GM03348 (cell line): Measurements from ENCODE around the gene NF2.
A peak's percentile ranks its signal among the peaks of the same experiment; 100 is the strongest.
"Not testable (repeated sequence)": the region's sequence is repeated elsewhere in the genome, so short reads cannot be mapped to it uniquely, and the experiment has no call there.

Experiments used
- DNase-seq: peaks from one replicate; pipeline ENCODE4 v3.0.0; 2012; ENCODE audit warnings: low spot score

NF2 gene

DNA sequence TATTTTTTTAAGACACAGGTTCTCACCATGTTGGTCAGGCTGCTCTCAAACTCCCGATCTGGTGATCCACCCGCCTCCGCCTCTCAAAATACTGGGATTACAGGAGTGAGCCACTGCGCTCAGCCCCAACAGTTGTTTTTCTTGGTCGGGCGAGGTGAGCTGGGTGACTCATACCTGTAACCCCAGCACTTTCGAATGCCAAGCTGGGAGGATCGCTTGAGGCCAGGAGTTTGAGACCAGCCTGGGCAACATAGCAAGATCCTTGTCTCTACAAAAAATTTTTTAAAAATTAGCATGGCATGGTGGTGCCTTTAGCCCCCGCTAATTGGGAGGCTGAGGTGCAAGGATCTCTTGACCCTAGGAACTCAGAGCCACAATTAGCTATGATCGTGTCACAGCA lies 7.0 kb upstream of the NF2 start:
- no peak for DNase-seq

GRCh38 chr22:29597871-29598683 lies 5.4 kb upstream of the NF2 start:
- not testable (repeated sequence) for DNase-seq

GRCh38 chr22:29598684-29599020 lies 4.8 kb upstream of the NF2 start:
- no peak for DNase-seq

GRCh38 chr22:29604076-29604360 lies 585 bp downstream of the NF2 start:
- no peak for DNase-seq

DNA sequence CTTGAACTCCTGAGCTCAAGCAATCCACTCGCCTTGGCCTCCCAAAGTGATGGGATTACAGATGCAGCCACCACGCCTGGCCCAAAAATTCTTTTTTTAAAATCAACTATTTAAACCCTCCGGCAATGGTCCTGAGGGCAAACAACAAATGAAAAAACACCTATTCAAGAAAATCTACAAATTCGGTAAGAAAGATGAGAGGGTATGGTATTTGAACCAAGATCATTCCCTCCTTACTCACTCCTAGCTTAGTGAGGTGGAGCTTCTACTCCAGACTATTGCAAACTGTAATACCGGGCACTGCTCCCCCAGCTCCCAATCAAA lies 2.1 kb downstream of the NF2 start:
- DNase-seq: no peak

- no peak for DNase-seq
These were observed 2.9 kb downstream of the NF2 start for GRCh38 chr22:29606320-29606719.

GRCh38 chr22:29607426-29607825 lies 4.0 kb downstream of the NF2 start:
- no peak for DNase-seq

- no peak for DNase-seq
These were observed 5.7 kb downstream of the NF2 start for GRCh38 chr22:29609139-29609538.

- no peak for DNase-seq
These were observed 7.3 kb downstream of the NF2 start for GRCh38 chr22:29610780-29611179.

GRCh38 chr22:29615705-29616327 lies 12.4 kb downstream of the NF2 start:
- DNase-seq: no peak

- peak; percentile 43 for DNase-seq
These were observed 14.6 kb downstream of the NF2 start for GRCh38 chr22:29617922-29618629.

GRCh38 chr22:29621761-29622526 lies 18.5 kb downstream of the NF2 start:
- peak; percentile 74 for DNase-seq

- DNase-seq: no peak
These were observed 19.6 kb downstream of the NF2 start for GRCh38 chr22:29623059-29623458.

DNA sequence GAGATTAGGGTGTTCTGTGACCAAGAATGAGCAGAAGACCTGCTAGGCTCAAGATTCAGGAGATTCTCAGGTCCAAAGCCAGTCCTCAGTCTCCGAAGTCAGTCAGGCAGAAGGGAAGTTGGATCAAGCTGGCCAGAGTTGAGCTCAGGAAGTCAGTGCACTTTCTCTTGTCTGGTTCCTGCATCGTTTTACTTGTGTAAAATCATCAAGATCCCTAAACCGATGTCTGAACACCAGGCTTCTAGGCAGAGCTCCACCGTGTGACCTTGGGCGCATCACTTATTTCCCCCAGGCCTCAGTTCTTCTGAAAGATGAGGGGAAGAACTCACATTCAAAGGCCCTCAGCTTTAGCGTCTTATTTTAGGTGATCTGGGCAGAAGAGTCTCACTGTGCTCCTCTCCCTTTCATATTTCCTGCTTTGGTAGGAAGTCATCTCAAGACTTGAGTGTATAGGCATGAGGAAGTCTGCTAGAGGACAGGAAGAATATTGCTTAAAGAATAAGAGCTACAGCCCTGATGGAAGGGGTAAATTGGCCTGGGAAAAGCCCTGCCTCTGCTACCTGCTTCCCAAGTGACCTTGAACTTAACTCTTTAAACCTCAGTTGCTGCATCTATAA lies 20.2 kb downstream of the NF2 start:
- DNase-seq: no peak

- peak; percentile 64 for DNase-seq
These were observed 21.8 kb downstream of the NF2 start for GRCh38 chr22:29625090-29625825.

- DNase-seq: peak; percentile 82
These were observed 23.2 kb downstream of the NF2 start for GRCh38 chr22:29626497-29627195.

GRCh38 chr22:29627196-29627535 lies 23.7 kb downstream of the NF2 start:
- no peak for DNase-seq

DNA sequence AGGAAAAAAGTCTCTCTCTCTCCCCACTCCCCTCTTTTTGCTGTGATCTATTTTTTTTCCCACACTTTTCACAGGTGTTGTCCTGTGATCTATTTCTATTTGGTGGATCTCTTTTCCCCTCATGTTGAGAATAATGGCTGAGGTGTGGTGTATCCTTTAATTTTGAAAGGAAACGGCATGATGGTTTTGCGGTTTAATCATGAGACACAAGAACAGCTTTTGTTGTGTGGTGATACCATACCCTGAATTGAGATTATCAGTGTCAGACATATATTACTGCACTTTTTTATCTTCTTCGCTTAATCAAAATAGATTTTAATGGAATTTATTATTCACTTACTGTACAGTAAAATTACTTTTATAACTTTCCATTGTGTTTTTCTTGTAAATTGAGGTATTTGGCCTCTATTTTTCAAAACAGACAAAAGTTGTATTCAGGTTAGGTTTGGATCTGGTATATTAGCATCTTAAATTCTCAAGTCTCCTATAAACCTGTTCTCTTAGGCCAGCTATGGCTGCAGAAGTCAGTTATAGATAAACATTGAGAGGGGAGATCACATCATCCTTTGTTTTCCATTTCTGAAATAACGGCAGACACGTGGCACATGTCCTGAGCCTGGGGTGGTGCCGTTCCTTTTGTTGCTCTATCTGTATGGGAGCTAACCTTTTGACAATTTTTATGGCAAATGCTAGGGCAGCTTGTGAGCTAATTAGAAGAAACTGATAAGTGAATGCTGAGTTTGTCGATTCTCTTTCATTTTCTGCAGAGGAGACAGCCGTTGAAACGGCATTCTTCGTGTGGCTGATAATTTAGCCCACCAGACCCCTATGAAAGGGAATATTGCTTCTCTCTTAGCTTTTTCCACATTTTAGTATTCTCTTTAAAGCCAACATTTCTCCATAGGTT lies 25.8 kb downstream of the NF2 start:
- no peak for DNase-seq

DNA sequence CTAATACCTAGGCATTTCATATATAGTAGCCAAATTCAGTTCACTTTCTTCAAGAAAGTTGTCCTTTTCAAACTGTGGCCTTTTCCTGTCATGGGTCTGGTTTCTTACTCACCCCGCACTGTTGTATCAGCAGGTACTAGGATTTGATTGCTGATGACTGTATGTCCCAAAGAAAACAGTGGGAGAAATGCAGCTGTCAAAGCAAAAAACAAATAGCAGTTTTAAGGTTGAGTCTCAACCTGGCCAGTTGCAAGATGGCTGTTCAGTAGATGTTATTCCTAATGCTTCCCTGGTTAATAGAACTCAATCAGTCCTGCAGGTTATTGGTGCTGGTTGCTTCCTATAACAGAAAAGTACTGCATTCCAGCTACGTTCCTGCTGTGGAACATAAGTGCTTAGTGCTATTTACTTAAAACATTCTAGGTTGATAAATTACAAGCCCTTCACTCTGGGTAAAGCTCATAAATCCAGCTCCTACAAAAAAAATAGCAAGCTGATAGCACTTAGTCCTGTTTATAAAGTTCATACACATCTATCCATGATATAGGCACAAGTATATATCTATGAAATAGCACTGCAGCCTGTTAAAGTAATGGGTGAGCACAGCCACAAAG lies 26.6 kb downstream of the NF2 start:
- DNase-seq: no peak

GRCh38 chr22:29630987-29631386 lies 27.6 kb downstream of the NF2 start:
- DNase-seq: no peak
